Vagina (tissue), 2 donors: Measurements from ENCODE around the gene MBOAT2. TPM values are rescaled to one million over a fixed set of nuclear protein-coding genes. Genes with fewer than 3 reads are reported as not detected.

ENCODE experiments used
- DNase-seq, 2 donors: peaks; one replicate each; pipeline ENCODE4 v3.0.0-alpha.2; 2017; ENCODE audit errors: extremely low spot score in 2 of 2
- H3K27ac ChIP-seq: fragments of 200-600 bp; sonication (generic); one replicate; pipeline ENCODE4 v1.5.1; 2019
- H3K27me3 ChIP-seq: fragments of 200-600 bp; sonication (generic); one replicate; pipeline ENCODE4 v1.5.1; 2019
- H3K36me3 ChIP-seq, 2 donors: fragments of 200-600 bp; sonication (generic); one replicate each; pipeline ENCODE4 v1.5.1; 2017 to 2019
- H3K4me1 ChIP-seq: fragments of 200-600 bp; sonication (generic); one replicate; pipeline ENCODE4 v1.5.1; 2019
- H3K4me3 ChIP-seq, 2 donors: fragments of 200-600 bp; sonication (generic); 1 replicate in 1 of 2; 2 replicates in 1 of 2; pipeline ENCODE4 v1.5.1; 2016 to 2019
- H3K9me3 ChIP-seq: fragments of 200-600 bp; sonication (generic); one replicate; pipeline ENCODE4 v1.5.1; 2019
- CTCF ChIP-seq, 3 experiments: fragments of 450-650 bp in 2 of 3; fragments of 200-600 bp in 1 of 3; sonication (generic) in 1 of 3; IDR thresholded peaks; one replicate each; pipeline ENCODE4 v1.5.1; 2017 to 2019; ENCODE audit warnings: antibody characterized with exemption in 3 of 3, mild to moderate bottlenecking in 2 of 3, moderate library complexity in 2 of 3
- POLR2A ChIP-seq, 2 donors: fragments of 450-650 bp; IDR thresholded peaks; one replicate each; pipeline ENCODE4 v1.6.1; 2017; ENCODE audit warnings: antibody characterized with exemption in 2 of 2, mild to moderate bottlenecking in 2 of 2, moderate library complexity in 2 of 2
- POLR2AphosphoS5 ChIP-seq, 2 donors: sonication (generic); formaldehyde crosslinking; IDR thresholded peaks; one replicate each; pipeline ENCODE4 v1.9.0; 2017; ENCODE audit warnings: antibody characterized with exemption in 2 of 2, mild to moderate bottlenecking in 2 of 2, low read depth in 1 of 2; ENCODE audit not compliant: insufficient read depth in 1 of 2
- intact Hi-C: fragments of 100-400 bp; cut with DNase I; formaldehyde crosslinking; loops from one replicate; pipeline ENCODE4 v1.15.1; 2023
- total RNA-seq: library from RNA; depleted of rRNA; stranded (reverse); fragments of >200 nt; gene quantifications from one replicate; pipeline ENCODE4 v1.2.3, GENCODE V29; 2016

The MBOAT2 gene
- total RNA-seq, 1 donor from 2014 or later: 32.9 TPM

- DNase-seq: no peak
- H3K9me3 ChIP-seq: no peaks in the 10 kb centered on the region
- no peak overlapping the region for H3K27ac ChIP-seq
- no peak overlapping the region for H3K4me3 ChIP-seq
- no peaks in the 10 kb centered on the region for H3K4me1 ChIP-seq
- H3K27me3 ChIP-seq: no peaks in the 10 kb centered on the region
- no peaks in the 10 kb centered on the region for H3K36me3 ChIP-seq
- TF ChIP-seq CTCF (IDR thresholded peaks at IDR 0.05): no peak
- no peak for TF ChIP-seq POLR2A (IDR thresholded peaks at IDR 0.05)
- TF ChIP-seq POLR2AphosphoS5 (IDR thresholded peaks at IDR 0.05; ENCODE audit: insufficient read depth in 1 of 2, low read depth in 1 of 2): no peak
- intact Hi-C loops: no loop called here
These were observed 150.1 kb downstream of the MBOAT2 start for GRCh38 chr2:8853426-8853825.

GRCh38 chr2:8851811-8852560 lies 151.5 kb downstream of the MBOAT2 start:
- intact Hi-C loops: no loop called here
- Histone ChIP-seq H3K9me3 (no peaks in the 10 kb centered on the region), H3K4me1 (no peaks in the 10 kb centered on the region), H3K27me3 (no peaks in the 10 kb centered on the region), H3K4me3 (no peak overlapping the region), H3K36me3 (no peaks in the 10 kb centered on the region), H3K27ac (no peak overlapping the region)
- no peak for TF ChIP-seq POLR2AphosphoS5 (IDR thresholded peaks at IDR 0.05; ENCODE audit: insufficient read depth in 1 of 2, low read depth in 1 of 2)
- no peak for TF ChIP-seq POLR2A (IDR thresholded peaks at IDR 0.05)
- TF ChIP-seq CTCF (IDR thresholded peaks at IDR 0.05): no peak
- no peak for DNase-seq

- TF ChIP-seq POLR2AphosphoS5 (IDR thresholded peaks at IDR 0.05; ENCODE audit: insufficient read depth in 1 of 2, low read depth in 1 of 2) (no peak), POLR2A (IDR thresholded peaks at IDR 0.05) (no peak), CTCF (IDR thresholded peaks at IDR 0.05) (no peak)
- Histone ChIP-seq H3K9me3 (no peaks in the 10 kb centered on the region), H3K4me1 (no peaks in the 10 kb centered on the region), H3K27me3 (no peaks in the 10 kb centered on the region), H3K36me3 (no peaks in the 10 kb centered on the region), H3K4me3 (no peak overlapping the region), H3K27ac (no peak overlapping the region)
- intact Hi-C loops: no loop called here
- DNase-seq: no peak
These were observed 152.5 kb downstream of the MBOAT2 start for GRCh38 chr2:8850845-8851487.

GRCh38 chr2:8849327-8849726 lies 154.2 kb downstream of the MBOAT2 start:
- no peak for DNase-seq
- Histone ChIP-seq H3K36me3 (no peaks in the 10 kb centered on the region), H3K9me3 (no peaks in the 10 kb centered on the region), H3K27me3 (no peaks in the 10 kb centered on the region), H3K4me3 (no peak overlapping the region), H3K4me1 (no peaks in the 10 kb centered on the region), H3K27ac (no peak overlapping the region)
- intact Hi-C loops: no loop called here
- TF ChIP-seq POLR2A (IDR thresholded peaks at IDR 0.05): no peak
- TF ChIP-seq POLR2AphosphoS5 (IDR thresholded peaks at IDR 0.05; ENCODE audit: insufficient read depth in 1 of 2, low read depth in 1 of 2): no peak
- TF ChIP-seq CTCF (IDR thresholded peaks at IDR 0.05): no peak
